Thymus (tissue), 11 donors: ENCODE data around the gene CAPZA2. TPM values are rescaled to one million over a fixed set of nuclear protein-coding genes. Genes with fewer than 3 reads are reported as not detected.

ENCODE experiments used
- DNase-seq, 9 donors: peaks; one replicate each; pipeline ENCODE4 v3.0.0-alpha.2; 2013; ENCODE audit warnings: low spot score in 9 of 9, low read depth in 6 of 9, missing footprints in 1 of 9
- H3K27ac ChIP-seq, 2 donors: one replicate each; pipeline ENCODE4 v1.5.1; 2013; ENCODE audit warnings: control low read depth in 1 of 2, low read depth in 1 of 2, low read length in 1 of 2, mild to moderate bottlenecking in 1 of 2, moderate library complexity in 1 of 2
- H3K27me3 ChIP-seq, 2 donors: one replicate each; pipeline ENCODE4 v1.5.1; 2013; ENCODE audit warnings: low read length in 1 of 2; ENCODE audit not compliant: control insufficient read depth in 2 of 2, insufficient read depth in 1 of 2
- H3K36me3 ChIP-seq, 2 donors: one replicate each; pipeline ENCODE4 v1.5.1; 2013; ENCODE audit warnings: low read length in 1 of 2, mild to moderate bottlenecking in 1 of 2, moderate library complexity in 1 of 2; ENCODE audit not compliant: control insufficient read depth in 2 of 2, insufficient read depth in 2 of 2
- H3K4me1 ChIP-seq, 2 donors: one replicate each; pipeline ENCODE4 v1.5.1; 2013; ENCODE audit warnings: low read length in 2 of 2; ENCODE audit not compliant: control insufficient read depth in 2 of 2, insufficient read depth in 2 of 2
- H3K4me3 ChIP-seq, 2 donors: one replicate each; pipeline ENCODE4 v1.5.1; 2013; ENCODE audit warnings: low read length in 2 of 2, control low read depth in 1 of 2, mild to moderate bottlenecking in 1 of 2
- H3K9me3 ChIP-seq, 2 donors: one replicate each; pipeline ENCODE4 v1.5.1; 2013; ENCODE audit warnings: low read length in 1 of 2, mild to moderate bottlenecking in 1 of 2; ENCODE audit not compliant: control insufficient read depth in 2 of 2, insufficient read depth in 1 of 2
- WGBS: extraction: QIAGEN DNeasy Blood & Tissue Kit; methylation state at CpG from one replicate; pipeline ENCODE4 v1.1.7; 2013; 5-methylcytosine and 5-hydroxymethylcytosine counted together
- polyA plus RNA-seq: library from polyadenylated mRNA; stranded (reverse); fragments of 200-250 nt; gene quantifications from one replicate; pipeline ENCODE4 v1.2.3, GENCODE V29; 2013
- total RNA-seq: library from RNA; stranded (reverse); fragments of 120-200 nt; gene quantifications from one replicate; pipeline ENCODE4 v1.2.4, GENCODE V29; 2013
- donor health status: healthy.

Gene CAPZA2
- total and polyA plus RNA-seq, 2 donors: 55.9 to 150 TPM

GRCh38 chr7:116829041-116829440 is 33.3 kb upstream of the CAPZA2 start:
- no peaks in the 10 kb centered on the region for H3K27me3 ChIP-seq
- no peaks in the 10 kb centered on the region for H3K36me3 ChIP-seq
- H3K27ac ChIP-seq: no peak overlapping the region
- WGBS: 55% methylated on average over 3 of the region's 3 CpGs
- no peak overlapping the region for H3K4me3 ChIP-seq
- no peaks in the 10 kb centered on the region for H3K9me3 ChIP-seq
- no peaks in the 10 kb centered on the region for H3K4me1 ChIP-seq
- no peak for DNase-seq

GRCh38 chr7:116829493-116829892 is 32.9 kb upstream of the CAPZA2 start:
- Histone ChIP-seq H3K27me3 (no peaks in the 10 kb centered on the region), H3K4me3 (no peak overlapping the region), H3K9me3 (no peaks in the 10 kb centered on the region), H3K36me3 (no peaks in the 10 kb centered on the region), H3K4me1 (no peaks in the 10 kb centered on the region), H3K27ac (no peak overlapping the region)
- DNase-seq: no peak

GRCh38 chr7:116832692-116833091 is 29.7 kb upstream of the CAPZA2 start:
- Histone ChIP-seq H3K27ac (no peak overlapping the region), H3K9me3 (no peaks in the 10 kb centered on the region), H3K4me3 (no peak overlapping the region), H3K27me3 (no peaks in the 10 kb centered on the region), H3K36me3 (no peaks in the 10 kb centered on the region), H3K4me1 (no peaks in the 10 kb centered on the region)
- DNase-seq: no peak
- 52% methylated on average over 2 of the region's 2 CpGs for WGBS

- Histone ChIP-seq H3K9me3 (no peaks in the 10 kb centered on the region), H3K27ac (no peak overlapping the region), H3K36me3 (no peaks in the 10 kb centered on the region), H3K4me1 (no peaks in the 10 kb centered on the region), H3K27me3 (no peaks in the 10 kb centered on the region), H3K4me3 (no peak overlapping the region)
- DNase-seq: no peak
- 95% methylated on average over 9 of the region's 9 CpGs for WGBS
Measured at GRCh38 chr7:116834815-116835504, 27.4 kb upstream of the CAPZA2 start.

GRCh38 chr7:116836048-116836447 is 26.3 kb upstream of the CAPZA2 start:
- Histone ChIP-seq H3K4me3 (no peak overlapping the region), H3K27ac (no peak overlapping the region), H3K9me3 (no peaks in the 10 kb centered on the region), H3K4me1 (no peaks in the 10 kb centered on the region), H3K27me3 (no peaks in the 10 kb centered on the region), H3K36me3 (no peaks in the 10 kb centered on the region)
- no peak for DNase-seq
- 97% methylated on average over 2 of the region's 2 CpGs for WGBS

- Histone ChIP-seq H3K27me3 (no peaks in the 10 kb centered on the region), H3K4me3 (no peak overlapping the region), H3K27ac (no peak overlapping the region), H3K4me1 (no peaks in the 10 kb centered on the region), H3K36me3 (no peaks in the 10 kb centered on the region), H3K9me3 (no peaks in the 10 kb centered on the region)
- DNase-seq: no peak
- WGBS: 99% methylated on average over 4 of the region's 4 CpGs
Measured at GRCh38 chr7:116836911-116837310, 25.5 kb upstream of the CAPZA2 start.

GRCh38 chr7:116837586-116837985 is 24.8 kb upstream of the CAPZA2 start:
- Histone ChIP-seq H3K4me1 (no peaks in the 10 kb centered on the region), H3K27ac (no peak overlapping the region), H3K4me3 (no peak overlapping the region), H3K9me3 (no peaks in the 10 kb centered on the region), H3K27me3 (no peaks in the 10 kb centered on the region), H3K36me3 (no peaks in the 10 kb centered on the region)
- no peak for DNase-seq
- 96% methylated on average over 3 of the region's 3 CpGs for WGBS

GRCh38 chr7:116840256-116840655 is 22.1 kb upstream of the CAPZA2 start:
- H3K9me3 ChIP-seq: no peaks in the 10 kb centered on the region
- H3K27ac ChIP-seq: no peak overlapping the region
- no peaks in the 10 kb centered on the region for H3K27me3 ChIP-seq
- 88% methylated on average over 5 of the region's 5 CpGs for WGBS
- H3K4me3 ChIP-seq: no peak overlapping the region
- no peak for DNase-seq
- H3K36me3 ChIP-seq: no peaks in the 10 kb centered on the region
- H3K4me1 ChIP-seq: no peaks in the 10 kb centered on the region

GRCh38 chr7:116842371-116842770 is 20.0 kb upstream of the CAPZA2 start:
- no peaks in the 10 kb centered on the region for H3K9me3 ChIP-seq
- DNase-seq: no peak
- no peak overlapping the region for H3K27ac ChIP-seq
- H3K4me1 ChIP-seq: no peaks in the 10 kb centered on the region
- H3K4me3 ChIP-seq: no peak overlapping the region
- 97% methylated on average over 1 of the region's 1 CpG for WGBS
- no peaks in the 10 kb centered on the region for H3K27me3 ChIP-seq
- H3K36me3 ChIP-seq: no peaks in the 10 kb centered on the region
